Hepatocyte (in vitro differentiated cells): Measurements from ENCODE around the gene ZNF8.

ENCODE experiments used
- EZH2 ChIP-seq: fragments of 200-600 bp; sonication (generic); IDR thresholded peaks from 2 replicates; pipeline ENCODE4 v1.6.1; 2016; ENCODE audit warnings: antibody characterized with exemption, mild to moderate bottlenecking, borderline replicate concordance
- EZH2phosphoT487 ChIP-seq: fragments of 200-600 bp; sonication (generic); IDR thresholded peaks from one replicate; pipeline ENCODE4 v1.6.1; 2018; ENCODE audit warnings: antibody characterized with exemption, mild to moderate bottlenecking, low read depth, moderate library complexity; ENCODE audit not compliant: unreplicated experiment, severe bottlenecking
- TF ChIP-seq, protein P1 (sequence below): fragments of 200-600 bp; sonication (generic); IDR thresholded peaks from 2 replicates; pipeline ENCODE4 v1.5.1; 2016; ENCODE audit warnings: antibody characterized with exemption, mild to moderate bottlenecking; ENCODE audit not compliant: poor library complexity

GRCh38 chr19:58346961-58347929, 68.5 kb downstream of the ZNF8 start:
- TF ChIP-seq EZH2 (no peak), EZH2phosphoT487 (no peak)
- TF ChIP-seq, protein P1, sequence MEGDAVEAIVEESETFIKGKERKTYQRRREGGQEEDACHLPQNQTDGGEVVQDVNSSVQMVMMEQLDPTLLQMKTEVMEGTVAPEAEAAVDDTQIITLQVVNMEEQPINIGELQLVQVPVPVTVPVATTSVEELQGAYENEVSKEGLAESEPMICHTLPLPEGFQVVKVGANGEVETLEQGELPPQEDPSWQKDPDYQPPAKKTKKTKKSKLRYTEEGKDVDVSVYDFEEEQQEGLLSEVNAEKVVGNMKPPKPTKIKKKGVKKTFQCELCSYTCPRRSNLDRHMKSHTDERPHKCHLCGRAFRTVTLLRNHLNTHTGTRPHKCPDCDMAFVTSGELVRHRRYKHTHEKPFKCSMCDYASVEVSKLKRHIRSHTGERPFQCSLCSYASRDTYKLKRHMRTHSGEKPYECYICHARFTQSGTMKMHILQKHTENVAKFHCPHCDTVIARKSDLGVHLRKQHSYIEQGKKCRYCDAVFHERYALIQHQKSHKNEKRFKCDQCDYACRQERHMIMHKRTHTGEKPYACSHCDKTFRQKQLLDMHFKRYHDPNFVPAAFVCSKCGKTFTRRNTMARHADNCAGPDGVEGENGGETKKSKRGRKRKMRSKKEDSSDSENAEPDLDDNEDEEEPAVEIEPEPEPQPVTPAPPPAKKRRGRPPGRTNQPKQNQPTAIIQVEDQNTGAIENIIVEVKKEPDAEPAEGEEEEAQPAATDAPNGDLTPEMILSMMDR: no peak
